HEK293 (cell line): Measurements from ENCODE around the gene P2RY2.

Experiments used
- CTCF ChIP-seq: fragments of 450-650 bp; formaldehyde crosslinking; IDR thresholded peaks from 2 replicates; pipeline ENCODE4 v1.5.1; 2016; ENCODE audit warnings: missing biosample characterization, missing genetic modification characterization
- ELK4 ChIP-seq: IDR thresholded peaks from 2 replicates; pipeline ENCODE4 v1.6.1; 2011; ENCODE audit warnings: mild to moderate bottlenecking, low read depth, low read length, borderline replicate concordance
- PATZ1 ChIP-seq: fragments of 450-650 bp; formaldehyde crosslinking; IDR thresholded peaks from 2 replicates; pipeline ENCODE4 v1.5.1; 2016; ENCODE audit warnings: missing biosample characterization, missing genetic modification characterization
- ZBTB48 ChIP-seq: fragments of 450-650 bp; formaldehyde crosslinking; IDR thresholded peaks from 2 replicates; pipeline ENCODE4 v1.5.1; 2016; ENCODE audit warnings: missing biosample characterization, missing genetic modification characterization
- ZNF560 ChIP-seq: fragments of 450-650 bp; formaldehyde crosslinking; IDR thresholded peaks from 2 replicates; pipeline ENCODE4 v1.5.1; 2017; ENCODE audit warnings: missing biosample characterization, missing genetic modification characterization, borderline replicate concordance

- TF ChIP-seq CTCF (no peak), ZNF560 (no peak), PATZ1 (no peak), ZBTB48 (tag by site-specific recombination) (no peak), ELK4 (no peak)
Observed at GRCh38 chr11:73273222-73273895, 55.3 kb downstream of the P2RY2 start.
